OCI-LY7 (cell line): ENCODE data around the gene PADI3. TPM values are rescaled to one million over a fixed set of nuclear protein-coding genes. Genes with fewer than 3 reads are reported as not detected.

ENCODE experiments used
- BruUV-seq: library from RNA; stranded (reverse); fragments of 400-500 nt; replicated peaks from 2 replicates; lab custom pipeline; 2021; lab: Mats Ljungman, UMichigan
- CTCF ChIA-PET: fragments of 300-600 bp; sonication (Branson Sonifier 250); formaldehyde crosslinking; loops from one replicate; lab custom pipeline; 2022; ENCODE audit warnings: antibody characterized with exemption; ENCODE audit not compliant: unreplicated experiment; lab: Charles Lee
- POLR2A ChIA-PET: fragments of 300-600 bp; sonication (Branson Sonifier 250); formaldehyde crosslinking; loops from one replicate; lab custom pipeline; 2022; ENCODE audit warnings: antibody characterized with exemption; lab: Charles Lee
- DNase-seq: peaks from one replicate; pipeline ENCODE4 v3.0.0-alpha.2; 2015; ENCODE audit warnings: low spot score
- H2AFZ ChIP-seq: fragments of 200-600 bp; sonication (generic), shearing (Covaris generic); 2 replicates; pipeline ENCODE4 v1.6.1; 2014; ENCODE audit warnings: mild to moderate bottlenecking, antibody characterized with exemption, low read length, moderate library complexity
- H3K27ac ChIP-seq: fragments of 200-600 bp; sonication (generic); 2 replicates; pipeline ENCODE4 v1.5.1; 2014; ENCODE audit warnings: mixed run types, low read depth, mild to moderate bottlenecking, moderate library complexity, low read length, inconsistent platforms; ENCODE audit not compliant: poor library complexity, severe bottlenecking
- H3K36me3 ChIP-seq: fragments of 200-600 bp; sonication (generic); 2 replicates; pipeline ENCODE4 v1.6.1; 2014; ENCODE audit warnings: mild to moderate bottlenecking, antibody characterized with exemption, low read length, moderate library complexity, mixed read lengths; ENCODE audit not compliant: insufficient read depth
- H3K4me1 ChIP-seq: fragments of 200-600 bp; sonication (generic); 2 replicates; pipeline ENCODE4 v1.5.1; 2014; ENCODE audit warnings: mild to moderate bottlenecking, low read length; ENCODE audit not compliant: insufficient read depth, poor library complexity, severe bottlenecking
- H3K4me2 ChIP-seq: fragments of 200-600 bp; sonication (generic); 2 replicates; pipeline ENCODE4 v1.6.1; 2014; ENCODE audit warnings: mild to moderate bottlenecking, low read length
- H3K4me3 ChIP-seq: fragments of 200-600 bp; sonication (generic); 2 replicates; pipeline ENCODE4 v1.5.1; 2014; ENCODE audit warnings: mild to moderate bottlenecking, low read depth, low read length; ENCODE audit not compliant: poor library complexity, severe bottlenecking
- H3K79me2 ChIP-seq: fragments of 200-600 bp; sonication (generic); 2 replicates; pipeline ENCODE4 v1.6.1; 2016; ENCODE audit warnings: low read depth, mild to moderate bottlenecking, low read length, moderate library complexity, mixed read lengths; ENCODE audit not compliant: insufficient read depth
- H3K9me2 ChIP-seq: fragments of 200-600 bp; sonication (generic); 2 replicates; pipeline ENCODE4 v1.6.1; 2016; ENCODE audit warnings: mild to moderate bottlenecking, low read length, mixed read lengths; ENCODE audit not compliant: insufficient read depth
- H3K9me3 ChIP-seq: fragments of 200-600 bp; sonication (generic); 2 replicates; pipeline ENCODE4 v1.6.1; 2014; ENCODE audit warnings: mild to moderate bottlenecking, mixed run types, low read length, mixed read lengths
- H4K20me1 ChIP-seq: fragments of 200-600 bp; sonication (generic); 2 replicates; pipeline ENCODE4 v1.6.1; 2014; ENCODE audit warnings: mild to moderate bottlenecking, antibody characterized with exemption, low read length, moderate library complexity, mixed read lengths; ENCODE audit not compliant: insufficient read depth
- CTCF ChIP-seq: fragments of 200-600 bp; sonication (generic); conservative IDR thresholded peaks from 2 replicates; pipeline ENCODE4 v1.5.1; 2014; ENCODE audit warnings: mild to moderate bottlenecking, antibody characterized with exemption, low read length, moderate library complexity, mixed read lengths
- EZH2phosphoT487 ChIP-seq: fragments of 200-600 bp; sonication (generic); IDR thresholded peaks from 2 replicates; pipeline ENCODE4 v1.6.1; 2018; ENCODE audit warnings: low read depth, borderline replicate concordance, mild to moderate bottlenecking, mixed run types, antibody characterized with exemption, low read length, moderate library complexity, mixed read lengths
- intact Hi-C: fragments of 100-400 bp; cut with micrococcal nuclease; formaldehyde crosslinking; loops from one replicate; pipeline ENCODE4 v1.10.0; 2022; ENCODE audit not compliant: unreplicated experiment
- total RNA-seq, 2 experiments: library from RNA; depleted of rRNA in 1 of 2; stranded (reverse); fragments of >200 nt in 1 of 2; shearing (Covaris generic) in 1 of 2; gene quantifications; 2 replicates each; pipeline ENCODE4 v1.2.3, GENCODE V29; 2014 to 2022

Gene PADI3
- total RNA-seq, 2 experiments from 2014 or later: not detected

- H3K9me3 ChIP-seq: no peaks in the 10 kb centered on the region
- intact Hi-C loops: no loop called here
- no peak overlapping the region for H3K4me3 ChIP-seq
- TF ChIP-seq CTCF (no peak), EZH2phosphoT487 (no peak)
- CTCF ChIA-PET: no interaction called here
- H3K79me2 ChIP-seq: no peaks in the 10 kb centered on the region
- no peak overlapping the region for H2AFZ ChIP-seq
- no peak overlapping the region for H3K27ac ChIP-seq
- BruUV-seq: no TSS peak
- H3K4me1 ChIP-seq: no peaks in the 10 kb centered on the region
- no peaks in the 10 kb centered on the region for H4K20me1 ChIP-seq
- no peaks in the 10 kb centered on the region for H3K9me2 ChIP-seq
- POLR2A ChIA-PET: interaction anchor here (0.7 kb wide), 1 partner anchor 14 kb away, joined by 4 read pairs; no protein-coding TSS in a partner anchor
- H3K4me2 ChIP-seq: no peak overlapping the region
- no peak for DNase-seq
- H3K36me3 ChIP-seq: no peaks in the 10 kb centered on the region
These were observed 48.7 kb upstream of the PADI3 start for GRCh38 chr1:17200246-17200645.

GRCh38 chr1:17200756-17201155, 48.1 kb upstream of the PADI3 start:
- Histone ChIP-seq H3K79me2 (no peaks in the 10 kb centered on the region), H3K4me2 (no peak overlapping the region), H3K4me3 (no peak overlapping the region), H3K9me2 (no peaks in the 10 kb centered on the region), H4K20me1 (no peaks in the 10 kb centered on the region), H3K9me3 (no peaks in the 10 kb centered on the region), H3K4me1 (no peaks in the 10 kb centered on the region), H2AFZ (no peak overlapping the region), H3K27ac (no peak overlapping the region), H3K36me3 (no peaks in the 10 kb centered on the region)
- no peak for DNase-seq
- ChIA-PET POLR2A (no interaction called here), CTCF (no interaction called here)
- BruUV-seq: no TSS peak
- TF ChIP-seq EZH2phosphoT487 (no peak), CTCF (no peak)
- intact Hi-C loops: no loop called here

- Histone ChIP-seq H4K20me1 (no peaks in the 10 kb centered on the region), H3K4me1 (peaks cover 4% of the 10 kb centered on the region), H3K9me2 (no peaks in the 10 kb centered on the region), H3K4me3 (no peak overlapping the region), H3K9me3 (no peaks in the 10 kb centered on the region), H3K4me2 (no peak overlapping the region), H2AFZ (no peak overlapping the region), H3K79me2 (no peaks in the 10 kb centered on the region), H3K36me3 (no peaks in the 10 kb centered on the region), H3K27ac (no peak overlapping the region)
- intact Hi-C loops: no loop called here
- ChIA-PET POLR2A (no interaction called here), CTCF (no interaction called here)
- no peak for DNase-seq
- no TSS peak for BruUV-seq
- TF ChIP-seq EZH2phosphoT487 (no peak), CTCF (no peak)
These were observed 47.5 kb upstream of the PADI3 start for GRCh38 chr1:17201201-17202021.
